ENCODE results near the gene PCDHGA4.
A peak's percentile ranks its signal among the peaks of the same experiment; 100 is the strongest.
"Not testable (repeated sequence)": the region's sequence is repeated elsewhere in the genome, so short reads cannot be mapped to it uniquely, and the experiment has no call there.

Gene PCDHGA4

GRCh38 chr5:141371572-141372475, 17.0 kb downstream of the PCDHGA4 start:
- Histone ChIP-seq H3K9me3 (replicated peaks; ENCODE audit: low read length) (peaks cover 35% of the 10 kb centered on the region), H3K36me3 (ENCODE audit: insufficient read depth, low read length) (peaks cover 3% of the 10 kb centered on the region), H3K4me1 (ENCODE audit: control insufficient read depth, insufficient read depth, low read length) (no peaks in the 10 kb centered on the region), H3K9ac (ENCODE audit: low read depth, low read length) (no peak overlapping the region), H3K4me3 (ENCODE audit: low read length) (no peak overlapping the region), H3K27me3 (ENCODE audit: control insufficient read depth, insufficient read depth, low read length) (no peaks in the 10 kb centered on the region), H3K4me2 (ENCODE audit: low read length) (no peak overlapping the region)

- no peaks in the 10 kb centered on the region for H3K27me3 ChIP-seq (ENCODE audit: control insufficient read depth, insufficient read depth, low read length)
- peaks cover 38% of the 10 kb centered on the region for H3K9me3 ChIP-seq (replicated peaks; ENCODE audit: low read length)
Observed at GRCh38 chr5:141373673-141374317, 19.0 kb downstream of the PCDHGA4 start, which contains the start of gene PCDHGA6. Gene PCDHGA6 (plus strand): TSS chr5:141373891. CDS start chr5:141374084, 193 bp downstream.

GRCh38 chr5:141374627-141375026, 19.8 kb downstream of the PCDHGA4 start:
- Histone ChIP-seq H3K27me3 (ENCODE audit: control insufficient read depth, insufficient read depth, low read length) (no peaks in the 10 kb centered on the region), H3K4me2 (ENCODE audit: low read length) (peak overlapping the region; percentile 74), H3K9me3 (replicated peaks; ENCODE audit: low read length) (peaks cover 38% of the 10 kb centered on the region), H3K4me3 (ENCODE audit: low read length) (peak overlapping the region; percentile 64), H3K9ac (ENCODE audit: low read depth, low read length) (no peak overlapping the region), H3K4me1 (ENCODE audit: control insufficient read depth, insufficient read depth, low read length) (no peaks in the 10 kb centered on the region), H3K36me3 (ENCODE audit: insufficient read depth, low read length) (peaks cover 3% of the 10 kb centered on the region)

More at GRCh38 chr5:141373673-141374317, 19.0 kb downstream of the PCDHGA4 start, which contains the start of gene PCDHGA6:
- Histone ChIP-seq H3K4me1 (ENCODE audit: control insufficient read depth, insufficient read depth, low read length) (no peaks in the 10 kb centered on the region), H3K4me2 (ENCODE audit: low read length) (peak within 1 kb of the TSS; percentile 74), H3K4me3 (ENCODE audit: low read length) (peak within 1 kb of the TSS; percentile 64), H3K9ac (ENCODE audit: low read depth, low read length) (no peak within 1 kb of the TSS), H3K36me3 (ENCODE audit: insufficient read depth, low read length) (peaks cover 3% of the 10 kb centered on the region)

- H3K27me3 ChIP-seq (ENCODE audit: control insufficient read depth, insufficient read depth, low read length); H3K9ac ChIP-seq (ENCODE audit: low read depth, low read length); H3K36me3 ChIP-seq (ENCODE audit: insufficient read depth, low read length); H3K4me3 ChIP-seq (ENCODE audit: low read length); H3K4me2 ChIP-seq (ENCODE audit: low read length); H3K4me1 ChIP-seq (ENCODE audit: control insufficient read depth, insufficient read depth, low read length): not testable (repeated sequence)
- H3K9me3 ChIP-seq (replicated peaks; ENCODE audit: low read length), result peaks cover 37% of the 10 kb centered on the region
Observed at GRCh38 chr5:141375444-141376155, 20.8 kb downstream of the PCDHGA4 start.

- H3K36me3 ChIP-seq (ENCODE audit: insufficient read depth, low read length), result no peaks in the 10 kb centered on the region
- H3K27me3 ChIP-seq (ENCODE audit: control insufficient read depth, insufficient read depth, low read length), result no peaks in the 10 kb centered on the region
- H3K4me1 ChIP-seq (ENCODE audit: control insufficient read depth, insufficient read depth, low read length), result no peaks in the 10 kb centered on the region
- H3K9me3 ChIP-seq (replicated peaks; ENCODE audit: low read length), result peaks cover 7% of the 10 kb centered on the region
- peak within 1 kb of the TSS; percentile 62 for H3K9ac ChIP-seq (ENCODE audit: low read depth, low read length)
- H3K4me2 ChIP-seq (ENCODE audit: low read length), result peak within 1 kb of the TSS; percentile 57
- H3K4me3 ChIP-seq (ENCODE audit: low read length), result peak within 1 kb of the TSS; percentile 74
Observed at GRCh38 chr5:141382469-141383294, 27.9 kb downstream of the PCDHGA4 start, which contains the start of gene PCDHGA7. Gene PCDHGA7 (plus strand): TSS chr5:141382742. CDS start chr5:141382900, 158 bp downstream.

GRCh38 chr5:141383345-141383744, 28.5 kb downstream of the PCDHGA4 start:
- H3K4me1 ChIP-seq (ENCODE audit: control insufficient read depth, insufficient read depth, low read length), result no peaks in the 10 kb centered on the region
- H3K4me3 ChIP-seq (ENCODE audit: low read length), result peak overlapping the region; percentile 74
- peak overlapping the region; percentile 57 for H3K4me2 ChIP-seq (ENCODE audit: low read length)
- H3K9ac ChIP-seq (ENCODE audit: low read depth, low read length), result peak overlapping the region; percentile 62
- H3K27me3 ChIP-seq (ENCODE audit: control insufficient read depth, insufficient read depth, low read length), result no peaks in the 10 kb centered on the region
- H3K36me3 ChIP-seq (ENCODE audit: insufficient read depth, low read length), result no peaks in the 10 kb centered on the region
- H3K9me3 ChIP-seq (replicated peaks; ENCODE audit: low read length), result peaks cover 8% of the 10 kb centered on the region

- no peaks in the 10 kb centered on the region for H3K27me3 ChIP-seq (ENCODE audit: control insufficient read depth, insufficient read depth, low read length)
- no peak overlapping the region for H3K9ac ChIP-seq (ENCODE audit: low read depth, low read length)
- H3K4me1 ChIP-seq (ENCODE audit: control insufficient read depth, insufficient read depth, low read length), result no peaks in the 10 kb centered on the region
- H3K36me3 ChIP-seq (ENCODE audit: insufficient read depth, low read length), result no peaks in the 10 kb centered on the region
- H3K4me2 ChIP-seq (ENCODE audit: low read length), result no peak overlapping the region
- peaks cover 21% of the 10 kb centered on the region for H3K9me3 ChIP-seq (replicated peaks; ENCODE audit: low read length)
- no peak overlapping the region for H3K4me3 ChIP-seq (ENCODE audit: low read length)
Observed at GRCh38 chr5:141384471-141385267, 29.8 kb downstream of the PCDHGA4 start.

GRCh38 chr5:141387557-141388311, 32.9 kb downstream of the PCDHGA4 start, which contains the start of gene PCDHGB4:
Gene PCDHGB4 (plus strand): TSS chr5:141387698. CDS start chr5:141387885, 187 bp downstream.
- Histone ChIP-seq H3K4me3 (ENCODE audit: low read length) (peak within 1 kb of the TSS; percentile 44), H3K4me2 (ENCODE audit: low read length) (peak within 1 kb of the TSS; percentile 54), H3K9me3 (replicated peaks; ENCODE audit: low read length) (peaks cover 28% of the 10 kb centered on the region)
- not testable (repeated sequence) for H3K4me1 ChIP-seq (ENCODE audit: control insufficient read depth, insufficient read depth, low read length); H3K9ac ChIP-seq (ENCODE audit: low read depth, low read length); H3K27me3 ChIP-seq (ENCODE audit: control insufficient read depth, insufficient read depth, low read length); H3K36me3 ChIP-seq (ENCODE audit: insufficient read depth, low read length)

GRCh38 chr5:141388661-141389060, 33.8 kb downstream of the PCDHGA4 start:
- H3K36me3 ChIP-seq (ENCODE audit: insufficient read depth, low read length), result peaks cover 5% of the 10 kb centered on the region
- no peak overlapping the region for H3K4me2 ChIP-seq (ENCODE audit: low read length)
- no peaks in the 10 kb centered on the region for H3K4me1 ChIP-seq (ENCODE audit: control insufficient read depth, insufficient read depth, low read length)
- H3K4me3 ChIP-seq (ENCODE audit: low read length), result no peak overlapping the region
- no peak overlapping the region for H3K9ac ChIP-seq (ENCODE audit: low read depth, low read length)
- no peaks in the 10 kb centered on the region for H3K27me3 ChIP-seq (ENCODE audit: control insufficient read depth, insufficient read depth, low read length)
- peaks cover 32% of the 10 kb centered on the region for H3K9me3 ChIP-seq (replicated peaks; ENCODE audit: low read length)
